ENCODE data around the gene SLC25A21.

Gene SLC25A21

DNA sequence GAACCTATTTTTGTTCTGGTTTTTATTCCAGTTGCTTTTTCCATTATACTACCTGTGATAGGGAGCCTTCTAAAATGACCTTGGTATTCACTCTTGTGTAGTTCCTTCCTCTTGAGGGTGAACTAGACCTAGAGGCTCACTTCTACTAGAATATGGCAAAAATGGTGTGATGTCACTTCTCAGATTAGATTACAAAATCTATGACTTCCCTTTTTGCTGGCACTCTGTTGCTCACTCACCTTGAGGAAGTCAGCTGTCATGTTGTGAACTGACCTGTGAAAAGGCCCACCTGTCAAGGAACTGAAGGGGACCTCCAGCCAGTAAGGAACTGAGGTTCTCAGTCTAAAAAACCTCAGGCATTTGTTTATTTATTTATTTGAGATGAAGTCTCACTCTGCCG lies 31.0 kb upstream of the SLC25A21 start:
- TF ChIP-seq, protein P1, sequence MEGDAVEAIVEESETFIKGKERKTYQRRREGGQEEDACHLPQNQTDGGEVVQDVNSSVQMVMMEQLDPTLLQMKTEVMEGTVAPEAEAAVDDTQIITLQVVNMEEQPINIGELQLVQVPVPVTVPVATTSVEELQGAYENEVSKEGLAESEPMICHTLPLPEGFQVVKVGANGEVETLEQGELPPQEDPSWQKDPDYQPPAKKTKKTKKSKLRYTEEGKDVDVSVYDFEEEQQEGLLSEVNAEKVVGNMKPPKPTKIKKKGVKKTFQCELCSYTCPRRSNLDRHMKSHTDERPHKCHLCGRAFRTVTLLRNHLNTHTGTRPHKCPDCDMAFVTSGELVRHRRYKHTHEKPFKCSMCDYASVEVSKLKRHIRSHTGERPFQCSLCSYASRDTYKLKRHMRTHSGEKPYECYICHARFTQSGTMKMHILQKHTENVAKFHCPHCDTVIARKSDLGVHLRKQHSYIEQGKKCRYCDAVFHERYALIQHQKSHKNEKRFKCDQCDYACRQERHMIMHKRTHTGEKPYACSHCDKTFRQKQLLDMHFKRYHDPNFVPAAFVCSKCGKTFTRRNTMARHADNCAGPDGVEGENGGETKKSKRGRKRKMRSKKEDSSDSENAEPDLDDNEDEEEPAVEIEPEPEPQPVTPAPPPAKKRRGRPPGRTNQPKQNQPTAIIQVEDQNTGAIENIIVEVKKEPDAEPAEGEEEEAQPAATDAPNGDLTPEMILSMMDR (conservative IDR thresholded peaks at IDR 0.05; ENCODE audit: low read depth, low read length), result no peak

DNA sequence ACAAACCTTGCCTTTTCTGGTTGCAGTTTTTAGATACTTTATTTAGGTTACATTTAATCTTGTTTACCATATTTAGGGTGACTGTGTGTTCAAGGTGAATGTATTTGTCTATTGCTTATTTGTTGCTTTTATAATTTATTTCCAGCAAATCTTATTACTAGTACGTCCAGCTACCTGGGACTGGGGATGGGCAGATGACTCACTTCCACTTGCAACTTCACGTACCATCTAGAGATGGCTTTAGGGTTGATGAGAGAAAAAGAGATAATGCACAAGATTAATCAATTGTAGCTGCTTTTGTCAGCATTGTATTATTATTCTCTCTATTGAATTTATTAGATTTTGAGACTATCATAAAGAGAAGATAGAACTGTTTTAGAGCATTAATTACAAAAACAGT lies 30.4 kb upstream of the SLC25A21 start:
- DNase-seq (ENCODE audit: low read depth), result no peak
- H3K4me3 ChIP-seq (ENCODE audit: low read length), result no peak overlapping the region
- TF ChIP-seq, protein P1 (conservative IDR thresholded peaks at IDR 0.05; ENCODE audit: low read depth, low read length), result no peak

More for the DNA sequence above, 31.0 kb upstream of the SLC25A21 start:
- no peak for DNase-seq (ENCODE audit: low read depth)
- H3K4me3 ChIP-seq (ENCODE audit: low read length), result no peak overlapping the region

DNA sequence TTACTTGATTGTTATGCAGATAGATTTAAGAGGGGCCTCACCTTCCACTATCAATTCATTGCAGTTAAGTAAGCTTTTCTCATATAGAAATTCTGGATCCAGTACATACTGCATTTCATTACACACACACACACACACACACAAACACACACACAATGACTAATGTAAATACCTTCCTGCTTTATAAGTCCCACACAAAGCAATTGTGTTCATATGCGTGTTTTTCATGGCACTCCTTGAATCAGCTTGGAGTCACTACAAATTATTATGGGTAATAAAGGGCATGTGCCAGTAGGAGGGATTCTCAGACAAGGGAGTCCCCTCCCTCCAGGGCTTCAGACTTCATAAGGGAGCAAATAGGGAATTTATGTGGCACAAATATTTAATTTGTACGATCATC lies 29.9 kb upstream of the SLC25A21 start:
- H3K4me3 ChIP-seq (ENCODE audit: low read length), result no peak overlapping the region
- DNase-seq (ENCODE audit: low read depth), result no peak

GRCh38 chr14:37201724-37202123 lies 29.3 kb upstream of the SLC25A21 start:
- TF ChIP-seq, protein P1 (conservative IDR thresholded peaks at IDR 0.05; ENCODE audit: low read depth, low read length), result no peak
- no peak for DNase-seq (ENCODE audit: low read depth)
- no peak overlapping the region for H3K4me3 ChIP-seq (ENCODE audit: low read length)

More for the DNA sequence above, 29.9 kb upstream of the SLC25A21 start:
- TF ChIP-seq, protein P1 (conservative IDR thresholded peaks at IDR 0.05; ENCODE audit: low read depth, low read length), result no peak

- TF ChIP-seq, protein P1 (conservative IDR thresholded peaks at IDR 0.05; ENCODE audit: low read depth, low read length), result no peak
- no peak for DNase-seq (ENCODE audit: low read depth)
- no peak overlapping the region for H3K4me3 ChIP-seq (ENCODE audit: low read length)
Observed at GRCh38 chr14:37198907-37199306, 26.5 kb upstream of the SLC25A21 start.

GRCh38 chr14:37198273-37198598 lies 25.8 kb upstream of the SLC25A21 start:
- H3K4me3 ChIP-seq (ENCODE audit: low read length), result peak overlapping the region; percentile 77
- TF ChIP-seq, protein P1 (conservative IDR thresholded peaks at IDR 0.05; ENCODE audit: low read depth, low read length), result no peak
- DNase-seq (ENCODE audit: low read depth), result no peak

GRCh38 chr14:37197421-37198272 lies 25.2 kb upstream of the SLC25A21 start, which contains the start of gene MIPOL1:
MIPOL1 (plus strand) TSS chr14:37197937; CDS start chr14:37247889, 49,952 bp downstream.
- TF ChIP-seq, protein P1 (conservative IDR thresholded peaks at IDR 0.05; ENCODE audit: low read depth, low read length), result peak; percentile 26
- H3K4me3 ChIP-seq (ENCODE audit: low read length), result peak within 1 kb of the TSS; percentile 77
- peak; percentile 28 for DNase-seq (ENCODE audit: low read depth)
